ENCODE measurements around the gene CCDC24. TPM values are rescaled to one million over a fixed set of nuclear protein-coding genes. Genes with fewer than 3 reads are reported as not detected.

Gene CCDC24
- total RNA-seq, 1 experiment from 2014 or later: 11.8 TPM

DNA sequence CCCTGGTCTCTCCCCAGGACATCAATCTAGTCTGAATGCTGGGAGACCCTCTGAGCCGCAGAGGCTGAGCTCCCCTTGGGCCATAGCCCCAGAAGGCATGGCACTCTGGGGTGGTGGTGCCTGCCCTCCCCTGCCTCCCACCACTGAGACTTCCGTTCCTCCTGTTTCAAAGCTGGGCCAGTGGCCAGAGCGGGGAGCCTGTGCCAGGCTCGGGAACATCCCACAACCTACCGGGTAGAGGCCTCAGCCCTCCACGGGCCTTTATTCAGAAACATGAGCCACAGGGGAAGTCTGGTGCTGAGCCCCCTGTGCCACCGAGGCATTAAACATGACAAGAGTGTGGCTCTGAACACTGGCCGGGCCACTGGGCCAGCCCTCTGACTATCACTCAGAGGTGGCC is 8.1 kb downstream of the CCDC24 start:
- Mint-ChIP-seq H3K9me3 (no peaks in the 10 kb centered on the region), H3K27me3 (ENCODE audit: low read depth) (no peaks in the 10 kb centered on the region; the same call in 1 of the 2 replicates), H3K4me1 (peaks cover 4 to 10% of the 10 kb centered on the region in 2 experiments; a peak in 3 of 4 replicates), H3K36me3 (ENCODE audit: insufficient read depth in 1 of 3, low read depth in 3 of 3) (peaks cover 10 to 40% (median 24%) of the 10 kb centered on the region in 3 experiments), H3K4me3 (no peak overlapping the region), H3K27ac (no peak overlapping the region)
- H3K14ac ChIP-seq (ENCODE audit: insufficient read depth, low read length): no peak overlapping the region
- TF ChIP-seq, protein P1, sequence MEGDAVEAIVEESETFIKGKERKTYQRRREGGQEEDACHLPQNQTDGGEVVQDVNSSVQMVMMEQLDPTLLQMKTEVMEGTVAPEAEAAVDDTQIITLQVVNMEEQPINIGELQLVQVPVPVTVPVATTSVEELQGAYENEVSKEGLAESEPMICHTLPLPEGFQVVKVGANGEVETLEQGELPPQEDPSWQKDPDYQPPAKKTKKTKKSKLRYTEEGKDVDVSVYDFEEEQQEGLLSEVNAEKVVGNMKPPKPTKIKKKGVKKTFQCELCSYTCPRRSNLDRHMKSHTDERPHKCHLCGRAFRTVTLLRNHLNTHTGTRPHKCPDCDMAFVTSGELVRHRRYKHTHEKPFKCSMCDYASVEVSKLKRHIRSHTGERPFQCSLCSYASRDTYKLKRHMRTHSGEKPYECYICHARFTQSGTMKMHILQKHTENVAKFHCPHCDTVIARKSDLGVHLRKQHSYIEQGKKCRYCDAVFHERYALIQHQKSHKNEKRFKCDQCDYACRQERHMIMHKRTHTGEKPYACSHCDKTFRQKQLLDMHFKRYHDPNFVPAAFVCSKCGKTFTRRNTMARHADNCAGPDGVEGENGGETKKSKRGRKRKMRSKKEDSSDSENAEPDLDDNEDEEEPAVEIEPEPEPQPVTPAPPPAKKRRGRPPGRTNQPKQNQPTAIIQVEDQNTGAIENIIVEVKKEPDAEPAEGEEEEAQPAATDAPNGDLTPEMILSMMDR (conservative IDR thresholded peaks at IDR 0.05): no peak
- H4K8ac ChIP-seq (replicated peaks; ENCODE audit: insufficient read length, low read depth, low read length): no peak overlapping the region
- no peak overlapping the region for H4K91ac ChIP-seq (ENCODE audit: insufficient read length, low read depth, low read length)
- DNase-seq: no peak
- no peaks in the 10 kb centered on the region for H3K27me3 ChIP-seq (ENCODE audit: insufficient read depth, low read length)
- no peak overlapping the region for H2AK5ac ChIP-seq (ENCODE audit: insufficient read length, low read length)
- no peaks in the 10 kb centered on the region for H3K79me2 ChIP-seq (ENCODE audit: insufficient read depth, low read length)
- no peak overlapping the region for H2BK120ac ChIP-seq (ENCODE audit: low read depth, low read length, poor library complexity, severe bottlenecking)
- no peaks in the 10 kb centered on the region for H3K9me3 ChIP-seq (ENCODE audit: control insufficient read depth, low read depth, low read length)
- H3K9ac ChIP-seq (ENCODE audit: extremely low read depth, insufficient read length, low read length): no peak overlapping the region
- no peak overlapping the region for H3K4me2 ChIP-seq (ENCODE audit: insufficient read depth, insufficient read length, low read length)
- H4K5ac ChIP-seq (ENCODE audit: insufficient read length, low read depth, low read length): no peak overlapping the region
- no peak overlapping the region for H2BK5ac ChIP-seq (ENCODE audit: insufficient read length, low read length)
- no peak overlapping the region for H2BK20ac ChIP-seq (ENCODE audit: low read depth, low read length, poor library complexity, severe bottlenecking)
- no peak overlapping the region for H3K23ac ChIP-seq (ENCODE audit: insufficient read length, low read depth, low read length)
- no peak overlapping the region for H2BK12ac ChIP-seq (ENCODE audit: insufficient read length, low read depth, low read length)
- no peak overlapping the region for H2AFZ ChIP-seq (ENCODE audit: low read length)
- no peaks in the 10 kb centered on the region for H3K23me2 ChIP-seq (ENCODE audit: insufficient read length, low read depth, low read length, poor library complexity, severe bottlenecking)
- H3K27ac ChIP-seq (ENCODE audit: insufficient read length, low read depth, low read length): no peak overlapping the region
- H3K4ac ChIP-seq (ENCODE audit: low read depth, low read length): no peak overlapping the region
- no peaks in the 10 kb centered on the region for H3K79me1 ChIP-seq (ENCODE audit: insufficient read depth, low read depth, low read length, poor library complexity, severe bottlenecking)
- no peak overlapping the region for H3K18ac ChIP-seq (ENCODE audit: insufficient read length, low read depth, low read length)
- H3T11ph ChIP-seq (ENCODE audit: low read length): no peak overlapping the region
- H4K20me1 ChIP-seq (ENCODE audit: control insufficient read depth, insufficient read depth, insufficient read length): no peaks in the 10 kb centered on the region
- no peak overlapping the region for H3K56ac ChIP-seq (ENCODE audit: insufficient read length, low read depth, low read length)
- no peaks in the 10 kb centered on the region for H3K4me1 ChIP-seq (ENCODE audit: insufficient read depth, low read length)
- no peak overlapping the region for H2BK15ac ChIP-seq (ENCODE audit: low read depth, low read length)
- WGBS (ENCODE audit: extremely low coverage, insufficient read length, low lambda C conversion rate): no CpG with 5 or more reads among the region's 8 CpGs

Measured in H9 (cell line).